NCI-H2029 treated with DMSO at 0.1 percent for 48 hours (cell line): ENCODE data around the gene TNS2.
"Not testable (repeated sequence)": the region's sequence is repeated elsewhere in the genome, so short reads cannot be mapped to it uniquely, and the experiment has no call there.

ENCODE experiments used
- DNase-seq: peaks from one replicate; lab custom pipeline; 2025; lab: John Stamatoyannopoulos, UW

Gene TNS2

GRCh38 chr12:53049571-53050318 lies at the start of gene TNS2:
TSS of gene TNS2 (plus strand) at chr12:53050065. CDS start at chr12:53050186, 121 bp downstream.
- DNase-seq: peak; percentile 51

GRCh38 chr12:53004178-53004577 lies 45.7 kb upstream of the TNS2 start:
- no peak for DNase-seq

- no peak for DNase-seq
Measured at GRCh38 chr12:53004582-53004981, 45.3 kb upstream of the TNS2 start.

- no peak for DNase-seq
Measured at GRCh38 chr12:53005215-53005985, 44.5 kb upstream of the TNS2 start.

- DNase-seq: peak; percentile 96
Measured at GRCh38 chr12:53005986-53006809, 43.7 kb upstream of the TNS2 start, which contains the start of gene EIF4B. TSS of gene EIF4B (plus strand) at chr12:53006456. CDS start at chr12:53006484, 28 bp downstream.

- peak; percentile 70 for DNase-seq
Measured at GRCh38 chr12:53006810-53007309, 43.0 kb upstream of the TNS2 start.

GRCh38 chr12:53007343-53007742 lies 42.5 kb upstream of the TNS2 start:
- DNase-seq: no peak

GRCh38 chr12:53008760-53009159 lies 41.1 kb upstream of the TNS2 start:
- not testable (repeated sequence) for DNase-seq

GRCh38 chr12:53010955-53011354 lies 38.9 kb upstream of the TNS2 start:
- no peak for DNase-seq

GRCh38 chr12:53011889-53012288 lies 38.0 kb upstream of the TNS2 start:
- no peak for DNase-seq

- no peak for DNase-seq
Measured at GRCh38 chr12:53012928-53013327, 36.9 kb upstream of the TNS2 start.

- DNase-seq: no peak
Measured at GRCh38 chr12:53014709-53015108, 35.2 kb upstream of the TNS2 start.

- DNase-seq: no peak
Measured at GRCh38 chr12:53025250-53025649, 24.6 kb upstream of the TNS2 start.

GRCh38 chr12:53027014-53027413 lies 22.9 kb upstream of the TNS2 start:
- DNase-seq: not testable (repeated sequence)

- DNase-seq: no peak
Measured at GRCh38 chr12:53031616-53032015, 18.2 kb upstream of the TNS2 start.

- not testable (repeated sequence) for DNase-seq
Measured at GRCh38 chr12:53033832-53034231, 16.0 kb upstream of the TNS2 start.

GRCh38 chr12:53034459-53034858 lies 15.4 kb upstream of the TNS2 start:
- no peak for DNase-seq

GRCh38 chr12:53036802-53037201 lies 13.1 kb upstream of the TNS2 start:
- no peak for DNase-seq

GRCh38 chr12:53039851-53040250 lies 10.0 kb upstream of the TNS2 start:
- DNase-seq: no peak

- no peak for DNase-seq
Measured at GRCh38 chr12:53042607-53043454, 7.0 kb upstream of the TNS2 start.

- DNase-seq: no peak
Measured at GRCh38 chr12:53044052-53044581, 5.7 kb upstream of the TNS2 start.
